GM12873 (cell line): Measurements from ENCODE around the gene TMEM39B.

Source experiments
- TF ChIP-seq, protein P1 (sequence below): IDR thresholded peaks from 2 replicates; pipeline ENCODE4 v1.5.1; 2012; ENCODE audit warnings: low read depth, mild to moderate bottlenecking, moderate library complexity, low read length, control low read depth; ENCODE audit not compliant: insufficient read depth; ENCODE audit errors: missing control alignments

TMEM39B gene

GRCh38 chr1:32128964-32129363, 56.2 kb downstream of the TMEM39B start:
- TF ChIP-seq, protein P1, sequence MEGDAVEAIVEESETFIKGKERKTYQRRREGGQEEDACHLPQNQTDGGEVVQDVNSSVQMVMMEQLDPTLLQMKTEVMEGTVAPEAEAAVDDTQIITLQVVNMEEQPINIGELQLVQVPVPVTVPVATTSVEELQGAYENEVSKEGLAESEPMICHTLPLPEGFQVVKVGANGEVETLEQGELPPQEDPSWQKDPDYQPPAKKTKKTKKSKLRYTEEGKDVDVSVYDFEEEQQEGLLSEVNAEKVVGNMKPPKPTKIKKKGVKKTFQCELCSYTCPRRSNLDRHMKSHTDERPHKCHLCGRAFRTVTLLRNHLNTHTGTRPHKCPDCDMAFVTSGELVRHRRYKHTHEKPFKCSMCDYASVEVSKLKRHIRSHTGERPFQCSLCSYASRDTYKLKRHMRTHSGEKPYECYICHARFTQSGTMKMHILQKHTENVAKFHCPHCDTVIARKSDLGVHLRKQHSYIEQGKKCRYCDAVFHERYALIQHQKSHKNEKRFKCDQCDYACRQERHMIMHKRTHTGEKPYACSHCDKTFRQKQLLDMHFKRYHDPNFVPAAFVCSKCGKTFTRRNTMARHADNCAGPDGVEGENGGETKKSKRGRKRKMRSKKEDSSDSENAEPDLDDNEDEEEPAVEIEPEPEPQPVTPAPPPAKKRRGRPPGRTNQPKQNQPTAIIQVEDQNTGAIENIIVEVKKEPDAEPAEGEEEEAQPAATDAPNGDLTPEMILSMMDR: no peak

DNA sequence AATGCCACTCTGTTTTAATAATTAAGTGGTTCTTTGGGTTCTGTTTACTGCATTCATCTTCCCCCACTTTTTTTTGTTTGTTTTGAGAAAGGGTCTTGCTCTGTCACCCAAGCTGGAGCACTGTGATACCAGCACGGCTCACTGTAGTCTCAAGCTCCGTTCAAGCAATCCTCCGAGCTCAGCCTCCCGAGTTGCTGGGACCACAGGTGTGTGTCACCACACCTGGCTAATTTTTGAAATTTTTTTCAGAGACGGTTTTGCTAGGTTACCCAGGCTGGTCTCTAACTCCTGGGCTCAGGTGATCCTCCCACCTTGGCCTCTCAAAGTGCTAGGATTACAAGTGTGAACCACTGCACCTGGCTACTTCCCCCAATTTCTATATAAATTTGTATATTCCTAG, 64.4 kb downstream of the TMEM39B start:
- TF ChIP-seq, protein P1: no peak

GRCh38 chr1:32138965-32139364, 66.2 kb downstream of the TMEM39B start:
- TF ChIP-seq, protein P1: no peak

DNA sequence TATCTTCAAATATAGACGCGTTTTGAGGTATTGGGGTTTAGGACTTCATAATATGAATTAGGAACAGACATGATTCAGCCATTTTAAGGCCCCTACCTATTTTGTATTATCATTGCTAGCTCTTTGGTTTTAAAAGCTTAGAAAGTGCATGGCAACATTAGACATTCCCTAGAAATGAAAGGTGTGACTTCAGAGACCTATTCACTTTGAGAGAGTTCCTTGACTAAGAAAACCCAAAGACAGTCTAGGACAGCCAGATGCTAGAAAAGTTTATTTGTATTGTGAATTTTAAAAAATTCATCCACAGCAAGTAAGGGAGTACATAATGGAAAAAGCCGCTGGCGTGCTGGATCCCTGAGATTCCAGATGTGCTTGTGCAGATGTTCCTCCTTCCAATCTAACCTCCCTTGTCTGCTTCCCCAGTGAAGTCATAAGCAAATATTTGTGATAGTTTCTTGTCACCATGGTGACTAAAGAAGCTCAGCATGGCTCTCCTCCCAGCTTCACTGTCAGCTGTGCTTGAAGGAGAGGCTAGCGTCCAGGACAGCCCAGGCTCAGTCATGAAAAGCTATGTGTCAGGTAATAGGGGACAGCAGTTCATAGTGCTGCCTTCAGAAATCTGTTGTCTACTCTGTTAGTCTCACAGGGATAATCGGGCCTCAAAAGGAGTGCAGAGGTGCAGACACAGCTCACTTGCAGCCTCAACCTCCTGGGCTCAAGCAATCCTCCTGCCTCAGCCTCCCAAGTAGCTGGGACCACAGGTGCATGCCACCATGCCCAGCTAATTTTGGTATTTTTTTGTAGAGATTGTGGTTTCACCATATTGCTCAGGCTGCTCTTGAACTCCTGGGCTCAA, 69.9 kb downstream of the TMEM39B start:
- TF ChIP-seq, protein P1: no peak

DNA sequence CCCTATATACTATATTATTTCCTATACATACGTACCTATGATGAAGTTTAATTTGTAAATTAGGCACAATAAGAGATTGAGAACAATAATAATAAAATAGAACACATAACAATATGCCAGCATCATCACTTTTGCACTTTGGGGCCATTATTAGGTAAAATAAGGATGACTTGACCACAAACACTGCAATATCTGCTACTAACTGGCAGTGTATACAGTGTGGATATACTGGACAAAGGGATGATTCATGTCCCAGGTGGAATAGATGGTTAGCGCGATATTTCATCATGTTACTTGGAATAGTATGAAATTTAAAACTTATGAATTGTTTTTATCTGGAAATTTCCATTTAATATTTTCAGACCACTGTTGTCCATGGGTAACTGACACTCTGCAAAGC, 71.3 kb downstream of the TMEM39B start:
- TF ChIP-seq, protein P1: no peak

GRCh38 chr1:32150847-32151246, 78.1 kb downstream of the TMEM39B start:
- TF ChIP-seq, protein P1: no peak

DNA sequence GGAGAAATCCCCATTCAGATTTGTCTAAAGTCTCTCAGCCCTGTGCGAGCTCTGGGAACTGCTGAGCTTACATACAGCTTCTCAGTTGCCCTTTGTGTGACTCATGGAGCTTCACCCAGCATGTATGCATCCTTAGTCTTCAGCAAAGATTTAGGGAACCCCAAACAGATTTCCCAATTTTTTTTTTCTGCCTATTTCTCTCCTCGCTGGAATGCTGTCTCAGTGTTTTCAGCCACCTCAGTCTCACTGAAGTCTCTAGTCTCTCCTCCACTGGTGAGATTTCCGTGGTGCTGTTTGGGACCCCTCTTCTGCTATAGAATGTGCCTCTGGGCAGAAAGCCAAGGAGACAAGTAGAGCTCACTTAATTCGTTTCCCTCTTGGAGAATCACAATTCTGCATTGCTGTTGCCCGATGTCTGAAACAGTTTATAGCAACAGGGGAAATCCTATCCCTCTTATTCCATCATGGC, 78.6 kb downstream of the TMEM39B start:
- TF ChIP-seq, protein P1: no peak
